ENCODE measurements around the gene SIX2. TPM values are rescaled to one million over a fixed set of nuclear protein-coding genes. Genes with fewer than 3 reads are reported as not detected.
A peak's percentile ranks its signal among the peaks of the same experiment; 100 is the strongest.

The SIX2 gene
- total RNA-seq, 1 donor from 2014 or later, result 0.65 TPM

- intact Hi-C loops (cut with DNase I), result no loop called here
- DNase-seq (ENCODE audit: missing footprints), result no peak
- ATAC-seq, result no peak
These were observed 33.4 kb downstream of the SIX2 start for GRCh38 chr2:44975571-44976450.

GRCh38 chr2:44974064-44974715 lies 35.1 kb downstream of the SIX2 start:
- DNase-seq (ENCODE audit: missing footprints) (no peak), ATAC-seq (no peak)
- intact Hi-C loops (cut with DNase I), result no loop called here

GRCh38 chr2:44972771-44973535 lies 36.3 kb downstream of the SIX2 start:
- intact Hi-C loops (cut with DNase I), result no loop called here
- no peak for DNase-seq (ENCODE audit: missing footprints)
- no peak for ATAC-seq

- intact Hi-C loops (cut with DNase I), result no loop called here
- DNase-seq (ENCODE audit: missing footprints) (no peak), ATAC-seq (no peak)
These were observed 38.3 kb downstream of the SIX2 start for GRCh38 chr2:44970846-44971450.

- intact Hi-C loops (cut with DNase I), result no loop called here
- DNase-seq (ENCODE audit: missing footprints) (no peak), ATAC-seq (no peak)
These were observed 39.3 kb downstream of the SIX2 start for GRCh38 chr2:44969936-44970335.

- ATAC-seq, result no peak
- intact Hi-C loops (cut with DNase I), result no loop called here
- no peak for DNase-seq (ENCODE audit: missing footprints)
These were observed 41.4 kb downstream of the SIX2 start for GRCh38 chr2:44967727-44968432.

GRCh38 chr2:44967056-44967455 lies 42.2 kb downstream of the SIX2 start:
- intact Hi-C loops (cut with DNase I), result no loop called here
- DNase-seq (ENCODE audit: missing footprints) (no peak), ATAC-seq (no peak)

- ATAC-seq (no peak), DNase-seq (ENCODE audit: missing footprints) (no peak)
- intact Hi-C loops (cut with DNase I), result no loop called here
These were observed 43.6 kb downstream of the SIX2 start for GRCh38 chr2:44965684-44966083.

GRCh38 chr2:44964752-44965236 lies 44.5 kb downstream of the SIX2 start:
- no peak for DNase-seq (ENCODE audit: missing footprints)
- intact Hi-C loops (cut with DNase I), result no loop called here
- no peak for ATAC-seq

- ATAC-seq (no peak), DNase-seq (ENCODE audit: missing footprints) (no peak)
- intact Hi-C loops (cut with DNase I), result no loop called here
These were observed 47.0 kb downstream of the SIX2 start for GRCh38 chr2:44962176-44962695.

- intact Hi-C loops (cut with DNase I), result no loop called here
- DNase-seq (ENCODE audit: missing footprints), result no peak
- ATAC-seq, result no peak
These were observed 48.4 kb downstream of the SIX2 start for GRCh38 chr2:44960871-44961270.

- intact Hi-C loops (cut with DNase I), result loop anchor here (10.0 kb wide), 3 partner anchors 395 to 915 kb away; no protein-coding TSS in a partner anchor
- ATAC-seq, result no peak
These were observed 49.4 kb downstream of the SIX2 start for GRCh38 chr2:44959855-44960254.

GRCh38 chr2:44957656-44958327 lies 51.5 kb downstream of the SIX2 start:
- intact Hi-C loops (cut with DNase I), result loop anchor here (2.0 to 10.0 kb wide), 5 partner anchors 393 to 913 kb away; no protein-coding TSS in a partner anchor
- no peak for DNase-seq (ENCODE audit: missing footprints)
- no peak for ATAC-seq

More at GRCh38 chr2:44959855-44960254, 49.4 kb downstream of the SIX2 start:
- DNase-seq (ENCODE audit: missing footprints), result no peak

GRCh38 chr2:44956843-44957242 lies 52.4 kb downstream of the SIX2 start:
- no peak for DNase-seq (ENCODE audit: missing footprints)
- intact Hi-C loops (cut with DNase I), result loop anchor here (2.0 to 10.0 kb wide), 5 partner anchors 392 to 912 kb away; no protein-coding TSS in a partner anchor
- ATAC-seq, result no peak

GRCh38 chr2:44955593-44956392 lies 53.5 kb downstream of the SIX2 start:
- peak; percentile 82 for DNase-seq (ENCODE audit: missing footprints)
- ATAC-seq, result peak; percentile 84
- intact Hi-C loops (cut with DNase I), result loop anchor here (2.0 to 10.0 kb wide), 5 partner anchors 391 to 911 kb away; no protein-coding TSS in a partner anchor
